ENCODE results near the gene SCYL1. TPM values are rescaled to one million over a fixed set of nuclear protein-coding genes. Genes with fewer than 3 reads are reported as not detected.

The SCYL1 gene
- total RNA-seq, 1 experiment from 2014 or later: 45.0 TPM

DNA sequence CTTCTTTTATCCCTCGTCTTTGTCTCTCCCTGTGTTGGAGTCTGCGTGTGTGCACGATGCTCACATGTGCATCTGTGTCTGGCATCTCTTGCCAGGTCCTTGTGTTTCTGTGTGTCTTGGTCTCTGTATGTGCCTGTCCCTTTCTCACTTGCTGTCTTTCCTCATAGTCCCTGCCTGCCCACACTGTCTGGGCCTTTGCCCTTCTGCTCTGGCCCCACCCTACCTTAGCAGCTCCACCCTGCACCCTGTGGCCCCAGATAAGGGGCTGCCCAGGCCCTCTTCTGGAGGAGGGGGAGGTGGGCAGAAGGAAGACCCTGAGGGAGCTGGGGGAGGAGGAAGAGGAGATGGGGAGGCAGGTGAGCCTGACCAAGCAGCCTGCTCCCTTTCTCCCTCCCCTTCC lies 53.8 kb downstream of the SCYL1 start:
- DNase-seq (ENCODE audit: extremely low read depth, low read depth): no peak

DNA sequence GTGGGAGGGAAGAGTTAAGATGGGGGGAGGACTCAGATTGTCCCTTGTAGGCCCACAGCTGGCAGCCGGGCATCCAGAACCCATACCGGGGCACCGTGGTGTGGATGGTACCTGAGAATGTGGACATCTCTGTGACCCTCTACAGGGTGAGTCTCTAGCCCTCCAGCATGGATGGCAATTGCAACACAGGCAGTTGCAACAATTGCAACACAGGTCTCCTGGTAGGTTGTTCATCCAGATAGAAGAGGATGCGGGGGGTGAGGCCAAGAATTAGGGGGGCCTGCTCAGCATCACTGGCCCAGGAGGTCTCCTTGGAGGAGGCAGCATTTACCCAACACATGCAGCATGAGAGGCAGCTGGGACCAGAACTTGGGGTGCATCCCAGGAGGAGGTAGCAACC lies 54.4 kb downstream of the SCYL1 start:
- DNase-seq (ENCODE audit: extremely low read depth, low read depth): no peak

DNA sequence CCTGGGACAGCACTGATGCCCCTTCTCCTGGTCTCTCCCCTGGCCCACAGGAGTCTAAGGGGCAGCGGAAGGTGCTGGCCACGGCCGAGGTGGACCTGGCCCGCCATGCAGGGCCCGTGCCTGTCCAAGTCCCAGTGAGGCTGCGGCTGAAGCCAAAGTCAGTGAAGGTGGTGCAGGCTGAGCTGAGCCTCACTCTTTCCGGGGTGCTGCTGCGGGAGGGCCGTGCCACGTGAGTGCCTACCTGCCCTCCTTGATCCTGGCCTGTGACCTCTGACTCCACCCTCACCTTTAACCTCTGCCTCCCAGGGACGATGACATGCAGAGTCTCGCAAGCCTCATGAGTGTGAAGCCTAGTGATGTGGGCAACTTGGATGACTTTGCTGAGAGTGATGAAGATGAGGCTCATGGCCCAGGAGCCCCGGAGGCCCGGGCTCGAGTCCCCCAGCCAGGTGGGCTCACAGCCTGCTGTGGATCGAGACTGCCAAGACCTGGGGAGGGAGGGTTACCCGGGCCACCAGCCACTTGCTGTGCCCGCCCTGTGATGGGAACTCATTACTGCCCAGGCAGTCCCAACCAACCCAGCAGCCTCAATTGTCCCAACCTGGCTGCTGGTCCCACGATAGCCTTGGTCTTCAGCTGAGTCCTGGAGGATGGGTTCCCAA lies 55.3 kb downstream of the SCYL1 start:
- DNase-seq (ENCODE audit: extremely low read depth, low read depth): no peak

DNA sequence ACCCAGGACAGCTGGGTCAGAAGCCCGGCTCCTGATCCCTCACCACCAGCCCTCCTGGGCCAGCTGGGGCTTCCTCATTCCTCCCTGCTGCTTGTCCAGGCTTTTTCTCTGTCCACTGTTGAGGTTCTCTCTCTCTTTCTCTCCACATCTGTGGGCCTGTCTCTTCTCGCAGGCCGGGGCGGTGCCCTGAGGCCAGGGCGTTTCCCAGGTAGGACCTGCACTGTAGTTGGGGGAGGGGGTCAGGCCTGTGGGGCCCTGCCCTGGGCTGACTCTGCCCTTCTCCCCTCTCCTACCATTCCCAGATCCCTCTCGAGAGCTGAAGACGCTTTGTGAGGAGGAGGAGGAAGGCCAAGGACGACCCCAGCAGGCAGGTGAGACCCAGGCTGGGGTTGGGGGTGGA lies 55.9 kb downstream of the SCYL1 start:
- no peak for DNase-seq (ENCODE audit: extremely low read depth, low read depth)

DNA sequence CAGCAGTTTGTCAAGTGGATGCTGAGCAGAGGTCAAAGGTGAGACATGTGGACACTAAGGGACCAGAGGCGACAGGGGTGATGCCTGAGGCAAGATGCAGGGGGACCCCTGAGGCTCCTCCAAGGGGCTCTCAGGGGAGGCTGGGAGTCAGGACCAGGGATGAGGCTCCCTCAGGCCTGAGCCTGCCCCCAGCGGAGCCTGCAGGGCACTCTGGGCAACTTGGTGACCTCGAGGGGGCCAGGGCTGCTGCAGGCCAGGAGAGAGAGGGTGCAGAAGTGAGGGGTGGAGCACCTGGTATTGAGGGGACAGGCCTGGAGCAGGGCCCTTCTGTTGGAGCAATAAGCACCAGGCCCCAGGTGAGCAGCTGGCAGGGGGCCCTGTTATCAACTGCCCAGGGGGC lies 57.0 kb downstream of the SCYL1 start:
- DNase-seq (ENCODE audit: extremely low read depth, low read depth): no peak

DNA sequence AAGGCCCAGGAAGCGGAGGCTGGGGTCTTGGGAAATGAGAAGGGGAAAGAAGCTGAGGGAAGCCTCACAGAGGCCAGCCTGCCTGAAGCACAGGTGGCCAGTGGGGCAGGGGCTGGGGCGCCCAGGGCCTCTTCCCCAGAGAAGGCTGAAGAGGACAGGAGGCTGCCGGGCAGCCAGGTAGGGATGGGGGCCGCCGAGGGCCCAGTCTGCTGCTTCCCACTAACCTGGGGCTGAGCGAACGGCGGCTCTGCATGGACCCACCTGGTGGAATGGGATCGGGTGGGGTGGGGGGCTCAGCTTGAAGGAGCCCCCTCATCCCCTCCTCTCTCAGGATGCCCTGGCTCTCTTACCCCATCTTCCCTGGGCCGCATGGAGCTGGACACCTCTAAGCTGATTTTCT lies 58.7 kb downstream of the SCYL1 start:
- DNase-seq (ENCODE audit: extremely low read depth, low read depth): no peak

DNA sequence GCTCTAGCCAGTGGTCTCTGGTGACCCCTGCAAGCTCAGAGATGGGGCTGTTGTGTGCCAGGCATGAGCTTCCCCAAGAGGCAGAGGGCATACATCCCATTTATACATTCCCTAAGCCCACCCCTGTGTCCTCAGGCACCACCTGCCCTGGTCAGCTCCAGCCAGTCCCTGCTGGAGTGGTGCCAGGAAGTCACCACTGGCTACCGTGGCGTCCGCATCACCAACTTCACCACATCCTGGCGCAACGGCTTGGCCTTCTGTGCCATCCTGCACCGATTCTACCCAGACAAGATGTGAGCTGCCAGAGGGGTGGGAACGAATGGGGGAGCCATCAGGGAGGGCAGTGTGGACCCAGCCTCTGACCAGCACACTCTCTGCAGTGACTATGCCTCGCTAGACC lies 59.2 kb downstream of the SCYL1 start:
- DNase-seq (ENCODE audit: extremely low read depth, low read depth): no peak

DNA sequence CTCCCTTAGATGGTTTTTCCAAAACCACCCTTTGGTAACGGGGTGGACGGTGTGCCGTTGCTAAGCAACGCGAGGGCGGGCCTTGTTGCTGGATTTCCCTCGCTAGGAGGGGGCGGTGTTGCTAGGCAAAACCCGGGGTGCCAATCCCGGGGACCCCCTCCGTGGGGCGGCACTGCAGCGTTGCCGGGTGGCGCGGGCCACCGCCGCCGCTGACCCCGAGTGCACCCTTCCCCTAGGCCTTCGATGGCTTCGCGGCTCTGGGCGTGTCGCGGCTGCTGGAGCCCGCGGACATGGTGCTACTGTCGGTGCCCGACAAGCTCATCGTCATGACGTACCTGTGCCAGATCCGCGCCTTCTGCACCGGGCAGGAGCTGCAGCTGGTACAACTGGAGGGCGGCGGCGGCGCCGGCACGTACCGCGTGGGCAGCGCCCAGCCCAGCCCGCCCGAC lies 59.9 kb downstream of the SCYL1 start:
- no peak for DNase-seq (ENCODE audit: extremely low read depth, low read depth)

DNA sequence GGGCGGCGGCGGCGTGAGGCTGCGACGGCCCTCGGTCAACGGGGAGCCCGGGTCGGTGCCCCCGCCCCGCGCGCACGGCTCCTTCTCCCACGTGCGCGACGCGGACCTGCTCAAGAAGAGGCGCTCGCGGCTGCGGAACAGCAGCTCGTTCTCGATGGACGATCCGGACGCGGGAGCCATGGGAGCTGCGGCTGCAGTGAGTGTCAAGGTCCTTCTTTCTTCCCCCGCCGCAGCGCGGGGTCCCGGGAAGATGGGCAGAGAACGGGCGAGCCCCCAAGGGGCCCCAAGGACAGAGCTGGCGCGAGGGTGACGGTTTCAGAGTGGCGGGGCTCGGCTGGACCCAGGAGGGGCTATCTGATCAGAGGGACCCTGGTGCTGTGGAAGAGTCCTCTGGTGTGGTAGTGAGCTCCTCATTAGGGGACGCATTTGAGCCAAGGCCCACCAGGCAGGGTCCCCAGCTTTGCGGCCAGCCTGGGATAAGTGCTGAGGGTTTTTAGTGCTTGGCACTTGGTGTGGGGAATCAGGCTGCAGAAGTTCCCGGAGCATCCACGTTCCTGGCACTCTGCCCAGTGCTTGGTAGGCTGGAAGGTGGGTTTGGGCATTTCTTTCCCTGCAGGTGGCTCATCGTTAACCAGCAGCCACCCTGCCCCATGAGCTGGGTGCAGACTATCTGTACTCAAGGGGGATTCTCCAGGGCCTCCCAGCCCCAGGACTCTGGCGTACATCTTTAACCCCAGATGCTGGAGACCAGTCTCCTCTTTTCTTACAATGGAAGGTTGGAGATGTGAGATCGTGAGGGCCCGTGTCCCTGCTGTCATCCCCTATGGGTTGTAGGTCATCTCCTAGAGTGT lies 60.7 kb downstream of the SCYL1 start:
- DNase-seq (ENCODE audit: extremely low read depth, low read depth): no peak

DNA sequence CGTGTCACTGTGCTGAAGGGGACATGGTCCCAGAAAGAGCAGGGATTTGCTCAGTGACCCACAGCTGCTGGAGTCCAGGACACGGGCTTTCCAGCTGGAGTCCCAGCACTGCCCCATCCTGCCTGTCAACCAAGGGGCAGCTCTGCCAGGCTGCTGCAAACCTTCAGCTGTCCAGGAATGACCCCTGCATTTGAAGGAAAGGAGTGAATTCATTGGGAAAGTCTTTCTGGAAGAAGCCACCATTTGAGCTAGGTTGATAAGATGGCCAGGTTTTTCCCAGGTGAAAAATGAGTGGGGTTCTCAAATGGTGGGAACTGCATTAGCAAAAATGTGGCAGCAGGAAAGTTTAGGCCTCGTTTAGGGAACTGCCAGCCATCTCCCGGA lies 61.4 kb downstream of the SCYL1 start:
- DNase-seq (ENCODE audit: extremely low read depth, low read depth): no peak

DNA sequence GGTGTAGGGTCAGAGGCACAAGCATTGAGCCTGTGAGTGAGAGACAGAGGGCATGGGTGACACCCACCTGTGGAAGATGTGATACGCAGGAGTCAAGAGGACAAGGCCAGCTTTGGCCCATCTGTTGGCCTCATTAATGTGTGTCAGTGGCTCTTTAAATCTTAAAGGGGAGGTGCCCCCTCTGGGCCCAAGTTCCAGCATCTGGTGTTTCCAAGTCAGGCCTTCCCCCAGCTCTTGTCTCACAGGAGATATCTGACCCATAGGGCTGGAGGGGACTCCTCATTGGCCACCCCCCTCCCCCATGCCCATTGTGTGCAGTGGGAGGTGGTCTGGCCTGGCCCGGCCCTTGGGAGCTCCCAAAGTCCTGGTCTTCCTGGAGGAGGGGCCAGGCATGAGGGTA lies 61.8 kb downstream of the SCYL1 start:
- DNase-seq (ENCODE audit: extremely low read depth, low read depth): no peak

Small RNAs within 50 kb of the gene (small RNA-seq; reads per million reads assigned to genes)
- gene AP001362.1 (0 reads per million in 2 experiments), gene RF01684 (0 reads per million in 2 experiments)

Other genes with a start within 250 kb of the SCYL1 start
- 15.1 and 18.2 TPM in 2 replicates for gene CDC42EP2, start 210.2 kb upstream of the SCYL1 start, total RNA-seq (2014; rRNA removed; shearing (Covaris generic))
- 26.6 and 28.0 TPM in 2 replicates for gene DPF2, start 191.2 kb upstream of the SCYL1 start, total RNA-seq (2014; rRNA removed; shearing (Covaris generic))
- 0.25 and 0.26 TPM in 2 replicates for gene TIGD3, start 170.3 kb upstream of the SCYL1 start, total RNA-seq (2014; rRNA removed; shearing (Covaris generic))
- gene SLC25A45, start 142.4 kb upstream of the SCYL1 start, total RNA-seq (2014; rRNA removed; shearing (Covaris generic)): 2.0 and 4.0 TPM in 2 replicates
- 14.4 and 15.1 TPM in 2 replicates for gene FRMD8, start 138.4 kb upstream of the SCYL1 start, total RNA-seq (2014; rRNA removed; shearing (Covaris generic))
- 50.1 and 58.2 TPM in 2 replicates for gene NEAT1, start 102.3 kb upstream of the SCYL1 start, total RNA-seq (2014; rRNA removed; shearing (Covaris generic))
- gene MALAT1, start 26.0 kb upstream of the SCYL1 start, total RNA-seq (2014; rRNA removed; shearing (Covaris generic)): 1,855 and 2,221 TPM in 2 replicates
- gene LTBP3, start 33.3 kb downstream of the SCYL1 start, total RNA-seq (2014; rRNA removed; shearing (Covaris generic)): 13.9 and 23.9 TPM in 2 replicates
- gene ZNRD2, start 45.4 kb downstream of the SCYL1 start, total RNA-seq (2014; rRNA removed; shearing (Covaris generic)): 14.9 and 20.6 TPM in 2 replicates
- 6.6 and 11.5 TPM in 2 replicates for gene FAM89B, start 47.5 kb downstream of the SCYL1 start, total RNA-seq (2014; rRNA removed; shearing (Covaris generic))
- gene EHBP1L1, start 51.0 kb downstream of the SCYL1 start, total RNA-seq (2014; rRNA removed; shearing (Covaris generic)): 12.8 and 15.3 TPM in 2 replicates
- gene KCNK7, start 70.7 kb downstream of the SCYL1 start, total RNA-seq (2014; rRNA removed; shearing (Covaris generic)): not detected in 2 replicates
- 15.9 and 19.2 TPM in 2 replicates for gene MAP3K11, start 89.1 kb downstream of the SCYL1 start, total RNA-seq (2014; rRNA removed; shearing (Covaris generic))
- gene PCNX3, start 90.7 kb downstream of the SCYL1 start, total RNA-seq (2014; rRNA removed; shearing (Covaris generic)): 12.3 and 13.8 TPM in 2 replicates
- gene SIPA1, start 113.0 kb downstream of the SCYL1 start, total RNA-seq (2014; rRNA removed; shearing (Covaris generic)): 6.0 and 9.5 TPM in 2 replicates
- gene RELA, start 137.8 kb downstream of the SCYL1 start, total RNA-seq (2014; rRNA removed; shearing (Covaris generic)): 31.5 and 34.7 TPM in 2 replicates
- gene KAT5, start 187.2 kb downstream of the SCYL1 start, total RNA-seq (2014; rRNA removed; shearing (Covaris generic)): 32.7 and 35.9 TPM in 2 replicates
- 13.9 and 15.4 TPM in 2 replicates for gene RNASEH2C, start 195.7 kb downstream of the SCYL1 start, total RNA-seq (2014; rRNA removed; shearing (Covaris generic))

All from NCI-H460 (cell line).